Measurements from ENCODE around the gene RHBDD3. TPM values are rescaled to one million over a fixed set of nuclear protein-coding genes. Genes with fewer than 3 reads are reported as not detected.

RHBDD3 gene
- total RNA-seq, 1 experiment from 2014 or later = 49.6 TPM

- H3K27me3 Mint-ChIP-seq (ENCODE audit: insufficient read depth, unreplicated experiment) = no peaks in the 10 kb centered on the region
- H3K9me3 Mint-ChIP-seq (ENCODE audit: unreplicated experiment) = no peaks in the 10 kb centered on the region
- TF ChIP-seq, protein P1, sequence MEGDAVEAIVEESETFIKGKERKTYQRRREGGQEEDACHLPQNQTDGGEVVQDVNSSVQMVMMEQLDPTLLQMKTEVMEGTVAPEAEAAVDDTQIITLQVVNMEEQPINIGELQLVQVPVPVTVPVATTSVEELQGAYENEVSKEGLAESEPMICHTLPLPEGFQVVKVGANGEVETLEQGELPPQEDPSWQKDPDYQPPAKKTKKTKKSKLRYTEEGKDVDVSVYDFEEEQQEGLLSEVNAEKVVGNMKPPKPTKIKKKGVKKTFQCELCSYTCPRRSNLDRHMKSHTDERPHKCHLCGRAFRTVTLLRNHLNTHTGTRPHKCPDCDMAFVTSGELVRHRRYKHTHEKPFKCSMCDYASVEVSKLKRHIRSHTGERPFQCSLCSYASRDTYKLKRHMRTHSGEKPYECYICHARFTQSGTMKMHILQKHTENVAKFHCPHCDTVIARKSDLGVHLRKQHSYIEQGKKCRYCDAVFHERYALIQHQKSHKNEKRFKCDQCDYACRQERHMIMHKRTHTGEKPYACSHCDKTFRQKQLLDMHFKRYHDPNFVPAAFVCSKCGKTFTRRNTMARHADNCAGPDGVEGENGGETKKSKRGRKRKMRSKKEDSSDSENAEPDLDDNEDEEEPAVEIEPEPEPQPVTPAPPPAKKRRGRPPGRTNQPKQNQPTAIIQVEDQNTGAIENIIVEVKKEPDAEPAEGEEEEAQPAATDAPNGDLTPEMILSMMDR (IDR thresholded peaks at IDR 0.05; ENCODE audit: insufficient read depth in 1 of 2, low read depth in 1 of 2, low read length in 1 of 2, severe bottlenecking in 1 of 2, unreplicated experiment in 1 of 2) = no peak
- peaks cover 79% of the 10 kb centered on the region for H3K36me3 Mint-ChIP-seq (ENCODE audit: insufficient read depth, unreplicated experiment)
- peak overlapping the region; percentile 76 for H3K4me3 ChIP-seq (ENCODE audit: low read depth, low read length)
- intact Hi-C loops (cut with micrococcal nuclease; ENCODE audit: unreplicated experiment) = no loop called here
- H3K4me1 Mint-ChIP-seq (ENCODE audit: low read depth, unreplicated experiment) = peaks cover 28% of the 10 kb centered on the region
- H3K36me3 ChIP-seq (ENCODE audit: control insufficient read depth, insufficient read depth, low read length) = peaks cover 4% of the 10 kb centered on the region
- H3K9me3 ChIP-seq = no peaks in the 10 kb centered on the region
- ChIA-PET POLR2A (interaction anchor here (0.6 kb wide), 1 partner anchor 8 kb away, joined by 12 read pairs; no protein-coding TSS in a partner anchor), CTCF (no interaction called here)
- DNase-seq = no peak
- H3K27ac Mint-ChIP-seq (ENCODE audit: unreplicated experiment) = peak overlapping the region; percentile 100
- no peaks in the 10 kb centered on the region for H3K27me3 ChIP-seq (replicated peaks; ENCODE audit: control insufficient read depth, insufficient read depth, low read length)
- peaks cover 25% of the 10 kb centered on the region for H3K4me1 ChIP-seq
- BruUV-seq (replicated peaks) = no TSS peak
- peak overlapping the region; percentile 98 for H3K4me3 Mint-ChIP-seq (ENCODE audit: unreplicated experiment)
These were observed 2.1 kb upstream of the RHBDD3 start for GRCh38 chr22:29269731-29270474.

DNA sequence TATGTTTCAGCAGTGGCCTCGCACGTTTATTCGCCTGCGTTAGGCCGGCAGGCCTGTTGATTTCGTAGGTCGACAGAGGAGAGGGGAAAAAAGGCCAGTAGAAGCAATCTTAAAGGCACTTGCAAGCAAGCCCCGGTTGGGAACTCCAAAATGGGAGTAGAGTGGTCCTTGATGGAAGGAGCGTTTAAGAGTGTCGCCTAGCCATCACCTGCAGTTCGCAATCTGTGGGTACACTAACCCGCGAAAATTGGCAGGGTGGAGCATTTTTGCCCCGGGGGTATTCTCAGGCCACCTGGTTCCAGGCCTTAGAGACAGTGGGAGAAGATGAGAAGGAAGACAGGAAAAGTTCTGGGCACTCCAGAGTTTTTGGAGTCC is 1.4 kb upstream of the RHBDD3 start:
- Mint-ChIP-seq H3K9me3 (ENCODE audit: unreplicated experiment) (no peaks in the 10 kb centered on the region), H3K4me1 (ENCODE audit: low read depth, unreplicated experiment) (peaks cover 25% of the 10 kb centered on the region), H3K27me3 (ENCODE audit: insufficient read depth, unreplicated experiment) (no peaks in the 10 kb centered on the region), H3K4me3 (ENCODE audit: unreplicated experiment) (peak overlapping the region; percentile 98), H3K27ac (ENCODE audit: unreplicated experiment) (peak overlapping the region; percentile 100), H3K36me3 (ENCODE audit: insufficient read depth, unreplicated experiment) (peaks cover 72% of the 10 kb centered on the region)
- DNase-seq = peak in 1 of 2 experiments; percentile 29
- no peaks in the 10 kb centered on the region for H3K27me3 ChIP-seq (replicated peaks; ENCODE audit: control insufficient read depth, insufficient read depth, low read length)
- no peaks in the 10 kb centered on the region for H3K9me3 ChIP-seq
- H3K36me3 ChIP-seq (ENCODE audit: control insufficient read depth, insufficient read depth, low read length) = peaks cover 4% of the 10 kb centered on the region
- peak overlapping the region; percentile 76 for H3K4me3 ChIP-seq (ENCODE audit: low read depth, low read length)
- H3K4me1 ChIP-seq = peaks cover 20% of the 10 kb centered on the region
- CTCF ChIA-PET = no interaction called here
- no TSS peak for BruUV-seq (replicated peaks)
- intact Hi-C loops (cut with micrococcal nuclease; ENCODE audit: unreplicated experiment) = no loop called here
- TF ChIP-seq, protein P1 (IDR thresholded peaks at IDR 0.05; ENCODE audit: insufficient read depth in 1 of 2, low read depth in 1 of 2, low read length in 1 of 2, severe bottlenecking in 1 of 2, unreplicated experiment in 1 of 2) = no peak
- POLR2A ChIA-PET = interaction anchor here (0.6 kb wide), 1 partner anchor 54 kb away, joined by 3 read pairs; no protein-coding TSS in a partner anchor

DNA sequence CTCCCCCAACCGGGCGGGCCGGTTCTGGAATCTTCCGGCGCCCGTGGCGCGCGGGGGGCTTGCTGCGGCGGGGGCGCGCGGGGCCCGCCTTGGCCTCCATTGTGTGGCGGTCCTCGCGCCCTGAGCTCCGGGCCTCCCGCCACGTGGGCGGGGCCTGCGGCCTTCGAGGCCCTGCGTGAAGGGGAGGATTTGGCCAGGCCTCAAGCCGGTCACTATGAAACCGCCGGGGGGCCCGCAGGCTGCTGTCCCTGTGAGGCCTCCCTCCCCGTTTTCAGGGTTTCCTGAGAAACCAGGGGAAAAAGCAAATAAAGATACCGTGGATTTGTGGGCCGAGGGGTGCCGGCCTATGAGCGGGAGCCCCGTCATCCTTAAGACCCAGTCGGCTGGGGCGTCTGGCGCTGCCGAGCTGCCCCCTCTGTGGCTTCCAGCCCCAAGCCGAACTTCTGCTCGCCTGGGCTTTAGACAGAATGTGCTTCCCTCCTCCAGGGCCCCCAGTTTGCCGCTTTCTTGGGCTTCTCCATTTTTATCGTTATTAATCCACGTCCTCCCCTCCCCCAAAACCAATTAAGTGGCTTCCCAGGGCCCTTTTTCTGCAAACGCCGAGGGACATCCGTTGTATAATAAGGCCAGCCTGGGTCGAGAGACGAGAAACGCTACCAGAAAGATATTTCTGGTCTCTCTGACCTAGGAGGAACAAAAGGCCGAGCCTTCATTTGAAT is 889 bp upstream of the RHBDD3 start:
- Mint-ChIP-seq H3K27ac (ENCODE audit: unreplicated experiment) (peak overlapping the region; percentile 100), H3K4me1 (ENCODE audit: low read depth, unreplicated experiment) (peaks cover 25% of the 10 kb centered on the region)

More for the DNA sequence above, 889 bp upstream of the RHBDD3 start:
- TF ChIP-seq, protein P1 (IDR thresholded peaks at IDR 0.05; ENCODE audit: insufficient read depth in 1 of 2, low read depth in 1 of 2, low read length in 1 of 2, severe bottlenecking in 1 of 2, unreplicated experiment in 1 of 2) = no peak
- Mint-ChIP-seq H3K36me3 (ENCODE audit: insufficient read depth, unreplicated experiment) (peaks cover 67% of the 10 kb centered on the region), H3K9me3 (ENCODE audit: unreplicated experiment) (no peaks in the 10 kb centered on the region), H3K4me3 (ENCODE audit: unreplicated experiment) (peak overlapping the region; percentile 98), H3K27me3 (ENCODE audit: insufficient read depth, unreplicated experiment) (no peaks in the 10 kb centered on the region)
- ChIA-PET POLR2A (interaction anchor here (0.5 to 0.6 kb wide), 2 partner anchors 54 to 583 kb away, joined by 3 to 6 read pairs; no protein-coding TSS in a partner anchor), CTCF (no interaction called here)
- Histone ChIP-seq H3K36me3 (ENCODE audit: control insufficient read depth, insufficient read depth, low read length) (peaks cover 4% of the 10 kb centered on the region), H3K27me3 (replicated peaks; ENCODE audit: control insufficient read depth, insufficient read depth, low read length) (no peaks in the 10 kb centered on the region), H3K4me1 (peaks cover 20% of the 10 kb centered on the region), H3K9me3 (no peaks in the 10 kb centered on the region), H3K4me3 (ENCODE audit: low read depth, low read length) (peak overlapping the region; percentile 76)
- intact Hi-C loops (cut with micrococcal nuclease; ENCODE audit: unreplicated experiment) = no loop called here
- DNase-seq = peak; percentile 64 to 73
- no TSS peak for BruUV-seq (replicated peaks)

All from Caco-2 (cell line).